ENCODE measurements around the gene VPS45.
A peak's percentile ranks its signal among the peaks of the same experiment; 100 is the strongest.

VPS45 gene

DNA sequence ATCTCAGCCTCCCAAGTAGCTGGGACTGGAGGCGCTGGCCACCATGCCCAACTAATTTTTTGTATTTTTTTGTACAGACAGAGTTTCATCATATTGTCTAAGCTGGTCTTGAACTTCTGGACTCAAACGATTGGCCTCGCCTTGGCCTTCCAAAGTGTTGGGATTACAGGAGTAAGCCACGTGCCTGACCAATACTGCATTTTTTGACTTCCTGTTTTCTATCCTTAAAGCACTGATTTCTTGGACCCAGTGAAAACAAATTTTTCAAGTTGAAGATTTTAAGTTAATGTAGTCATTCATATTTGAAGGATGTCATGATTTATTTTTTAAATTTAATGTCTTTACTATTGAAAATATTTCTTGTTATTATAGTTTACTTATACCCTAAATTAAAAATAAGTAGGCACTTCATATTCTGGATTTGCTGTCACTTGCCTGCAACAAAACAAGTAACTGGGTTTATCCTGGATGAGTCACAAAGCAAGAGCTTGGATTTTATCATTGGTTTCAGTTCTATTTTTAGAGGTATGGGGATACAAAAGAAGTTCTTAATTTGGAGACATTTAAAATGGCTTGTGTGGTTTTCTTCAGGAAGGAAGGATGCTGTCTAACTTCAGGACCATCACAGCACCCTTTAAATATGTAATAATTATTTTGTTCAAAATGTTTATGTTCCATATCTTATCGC, 2.2 kb upstream of the VPS45 start (continued):
- TF ChIP-seq ZNF24 (tag by site-specific recombination; IDR thresholded peaks at IDR 0.05) (no peak), ZNF112 (tag by site-specific recombination; IDR thresholded peaks at IDR 0.05) (no peak), ZNF549 (tag by site-specific recombination; IDR thresholded peaks at IDR 0.05) (no peak), ZNF335 (tag by site-specific recombination; conservative IDR thresholded peaks at IDR 0.05) (peak; percentile 42; the same call in 1 of the 2 replicates), ZNF138 (tag by site-specific recombination; IDR thresholded peaks at IDR 0.05; ENCODE audit: borderline replicate concordance) (no peak), REPIN1 (tag by site-specific recombination; IDR thresholded peaks at IDR 0.05; ENCODE audit: low read depth) (no peak), ZNF837 (tag by site-specific recombination; IDR thresholded peaks at IDR 0.05) (no peak), ZNF184 (tag by site-specific recombination; IDR thresholded peaks at IDR 0.05) (no peak), ZNF366 (tag by site-specific recombination; conservative IDR thresholded peaks at IDR 0.05) (peak; percentile 68; the same call in 1 of the 2 replicates), ZNF155 (tag by site-specific recombination; IDR thresholded peaks at IDR 0.05) (no peak), ZBTB48 (tag by site-specific recombination; IDR thresholded peaks at IDR 0.05) (no peak)
- TF ChIP-seq, protein P1, sequence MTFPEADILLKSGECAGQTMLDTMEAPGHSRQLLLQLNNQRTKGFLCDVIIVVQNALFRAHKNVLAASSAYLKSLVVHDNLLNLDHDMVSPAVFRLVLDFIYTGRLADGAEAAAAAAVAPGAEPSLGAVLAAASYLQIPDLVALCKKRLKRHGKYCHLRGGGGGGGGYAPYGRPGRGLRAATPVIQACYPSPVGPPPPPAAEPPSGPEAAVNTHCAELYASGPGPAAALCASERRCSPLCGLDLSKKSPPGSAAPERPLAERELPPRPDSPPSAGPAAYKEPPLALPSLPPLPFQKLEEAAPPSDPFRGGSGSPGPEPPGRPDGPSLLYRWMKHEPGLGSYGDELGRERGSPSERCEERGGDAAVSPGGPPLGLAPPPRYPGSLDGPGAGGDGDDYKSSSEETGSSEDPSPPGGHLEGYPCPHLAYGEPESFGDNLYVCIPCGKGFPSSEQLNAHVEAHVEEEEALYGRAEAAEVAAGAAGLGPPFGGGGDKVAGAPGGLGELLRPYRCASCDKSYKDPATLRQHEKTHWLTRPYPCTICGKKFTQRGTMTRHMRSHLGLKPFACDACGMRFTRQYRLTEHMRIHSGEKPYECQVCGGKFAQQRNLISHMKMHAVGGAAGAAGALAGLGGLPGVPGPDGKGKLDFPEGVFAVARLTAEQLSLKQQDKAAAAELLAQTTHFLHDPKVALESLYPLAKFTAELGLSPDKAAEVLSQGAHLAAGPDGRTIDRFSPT (tag by site-specific recombination; IDR thresholded peaks at IDR 0.05), result no peak
- TF ChIP-seq, protein P2, sequence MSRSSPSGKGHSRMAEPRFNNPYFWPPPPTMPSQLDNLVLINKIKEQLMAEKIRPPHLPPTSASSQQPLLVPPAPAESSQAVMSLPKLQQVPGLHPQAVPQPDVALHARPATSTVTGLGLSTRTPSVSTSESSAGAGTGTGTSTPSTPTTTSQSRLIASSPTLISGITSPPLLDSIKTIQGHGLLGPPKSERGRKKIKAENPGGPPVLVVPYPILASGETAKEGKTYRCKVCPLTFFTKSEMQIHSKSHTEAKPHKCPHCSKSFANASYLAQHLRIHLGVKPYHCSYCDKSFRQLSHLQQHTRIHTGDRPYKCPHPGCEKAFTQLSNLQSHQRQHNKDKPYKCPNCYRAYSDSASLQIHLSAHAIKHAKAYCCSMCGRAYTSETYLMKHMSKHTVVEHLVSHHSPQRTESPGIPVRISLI (tag by site-specific recombination; IDR thresholded peaks at IDR 0.05), result no peak
- TF ChIP-seq, protein P3, sequence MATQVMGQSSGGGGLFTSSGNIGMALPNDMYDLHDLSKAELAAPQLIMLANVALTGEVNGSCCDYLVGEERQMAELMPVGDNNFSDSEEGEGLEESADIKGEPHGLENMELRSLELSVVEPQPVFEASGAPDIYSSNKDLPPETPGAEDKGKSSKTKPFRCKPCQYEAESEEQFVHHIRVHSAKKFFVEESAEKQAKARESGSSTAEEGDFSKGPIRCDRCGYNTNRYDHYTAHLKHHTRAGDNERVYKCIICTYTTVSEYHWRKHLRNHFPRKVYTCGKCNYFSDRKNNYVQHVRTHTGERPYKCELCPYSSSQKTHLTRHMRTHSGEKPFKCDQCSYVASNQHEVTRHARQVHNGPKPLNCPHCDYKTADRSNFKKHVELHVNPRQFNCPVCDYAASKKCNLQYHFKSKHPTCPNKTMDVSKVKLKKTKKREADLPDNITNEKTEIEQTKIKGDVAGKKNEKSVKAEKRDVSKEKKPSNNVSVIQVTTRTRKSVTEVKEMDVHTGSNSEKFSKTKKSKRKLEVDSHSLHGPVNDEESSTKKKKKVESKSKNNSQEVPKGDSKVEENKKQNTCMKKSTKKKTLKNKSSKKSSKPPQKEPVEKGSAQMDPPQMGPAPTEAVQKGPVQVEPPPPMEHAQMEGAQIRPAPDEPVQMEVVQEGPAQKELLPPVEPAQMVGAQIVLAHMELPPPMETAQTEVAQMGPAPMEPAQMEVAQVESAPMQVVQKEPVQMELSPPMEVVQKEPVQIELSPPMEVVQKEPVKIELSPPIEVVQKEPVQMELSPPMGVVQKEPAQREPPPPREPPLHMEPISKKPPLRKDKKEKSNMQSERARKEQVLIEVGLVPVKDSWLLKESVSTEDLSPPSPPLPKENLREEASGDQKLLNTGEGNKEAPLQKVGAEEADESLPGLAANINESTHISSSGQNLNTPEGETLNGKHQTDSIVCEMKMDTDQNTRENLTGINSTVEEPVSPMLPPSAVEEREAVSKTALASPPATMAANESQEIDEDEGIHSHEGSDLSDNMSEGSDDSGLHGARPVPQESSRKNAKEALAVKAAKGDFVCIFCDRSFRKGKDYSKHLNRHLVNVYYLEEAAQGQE (tag by site-specific recombination; IDR thresholded peaks at IDR 0.05), result no peak
- TF ChIP-seq, protein P4, sequence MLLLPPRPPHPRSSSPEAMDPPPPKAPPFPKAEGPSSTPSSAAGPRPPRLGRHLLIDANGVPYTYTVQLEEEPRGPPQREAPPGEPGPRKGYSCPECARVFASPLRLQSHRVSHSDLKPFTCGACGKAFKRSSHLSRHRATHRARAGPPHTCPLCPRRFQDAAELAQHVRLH (tag by site-specific recombination; IDR thresholded peaks at IDR 0.05), result no peak

DNA sequence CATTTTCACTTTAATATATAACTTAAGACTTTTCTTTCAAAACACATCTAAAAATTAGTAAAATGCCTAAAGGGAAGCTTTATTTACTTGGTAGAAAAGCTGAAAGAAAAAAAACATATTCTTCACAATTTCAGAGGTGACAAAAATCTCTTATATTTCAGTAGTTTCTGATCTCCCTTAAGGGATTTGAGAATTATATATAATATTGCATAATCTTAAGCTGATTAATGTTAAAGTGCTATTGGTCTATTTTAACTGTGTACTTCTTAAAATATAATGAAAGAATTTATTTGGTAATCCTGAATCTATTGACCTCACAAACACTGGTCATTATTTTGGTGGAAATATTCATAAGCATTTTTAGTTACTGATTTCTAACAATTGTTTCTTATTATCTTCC, 1.2 kb upstream of the VPS45 start:
- Histone ChIP-seq H3K27ac (ENCODE audit: extremely low read depth, low read depth, low read length) (peak overlapping the region; percentile 96), H3K4me3 (ENCODE audit: low read depth, low read length) (peak overlapping the region; percentile 76), H3K9me3 (ENCODE audit: control insufficient read depth, insufficient read depth, low read depth, low read length) (no peaks in the 10 kb centered on the region), H3K4me1 (ENCODE audit: control insufficient read depth, insufficient read depth, low read length) (peaks cover 6% of the 10 kb centered on the region), H3K36me3 (ENCODE audit: control insufficient read depth in 2 of 2, insufficient read depth in 1 of 2, low read length in 2 of 2) (peaks cover 4 to 17% of the 10 kb centered on the region in 2 experiments; a peak in 2 of 3 replicates)
- ChIA-PET POLR2A (interaction anchor here (0.6 to 3.5 kb wide), 3 partner anchors 56 to 179 kb away, joined by 3 to 15 read pairs (median 9); partner anchors contain the start of gene OTUD7B), CTCF (interaction anchor here (0.6 to 1.3 kb wide), 3 partner anchors 41 to 121 kb away, joined by 4 to 5 read pairs (median 4); no protein-coding TSS in a partner anchor)
- no peak for TF ChIP-seq ZNF701 (tag by site-specific recombination; IDR thresholded peaks at IDR 0.05)
- no peak for TF ChIP-seq SCRT2 (tag by site-specific recombination; IDR thresholded peaks at IDR 0.05)
- no peak for TF ChIP-seq ZNF76 (tag by site-specific recombination; IDR thresholded peaks at IDR 0.05; ENCODE audit: borderline replicate concordance, low read depth)
- no peak for TF ChIP-seq ZNF792 (tag by site-specific recombination; IDR thresholded peaks at IDR 0.05)
- TF ChIP-seq, protein P5, sequence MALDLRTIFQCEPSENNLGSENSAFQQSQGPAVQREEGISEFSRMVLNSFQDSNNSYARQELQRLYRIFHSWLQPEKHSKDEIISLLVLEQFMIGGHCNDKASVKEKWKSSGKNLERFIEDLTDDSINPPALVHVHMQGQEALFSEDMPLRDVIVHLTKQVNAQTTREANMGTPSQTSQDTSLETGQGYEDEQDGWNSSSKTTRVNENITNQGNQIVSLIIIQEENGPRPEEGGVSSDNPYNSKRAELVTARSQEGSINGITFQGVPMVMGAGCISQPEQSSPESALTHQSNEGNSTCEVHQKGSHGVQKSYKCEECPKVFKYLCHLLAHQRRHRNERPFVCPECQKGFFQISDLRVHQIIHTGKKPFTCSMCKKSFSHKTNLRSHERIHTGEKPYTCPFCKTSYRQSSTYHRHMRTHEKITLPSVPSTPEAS (tag by site-specific recombination; IDR thresholded peaks at IDR 0.05), result no peak
